Astrocyte of the cerebellum (primary cell): ENCODE measurements around the gene GRK5.

Experiments used
- DNase-seq: peaks from one replicate; pipeline ENCODE4 v3.0.0-alpha.2; 2011; ENCODE audit warnings: low read depth
- H3K4me3 ChIP-seq: 2 replicates; pipeline ENCODE4 v1.5.1; 2011; ENCODE audit warnings: mild to moderate bottlenecking, low read depth, low read length, moderate library complexity
- CTCF ChIP-seq: IDR thresholded peaks from 2 replicates; pipeline ENCODE4 v1.5.1; 2012; ENCODE audit warnings: low read length, low read depth, moderate library complexity, mild to moderate bottlenecking; ENCODE audit errors: missing control alignments
- in situ Hi-C: cut with HindIII; loops from 2 replicates; pipeline ENCODE4 v1.10.0; 2017; ENCODE audit warnings: low sequenced_read_pairs

GRK5 gene

DNA sequence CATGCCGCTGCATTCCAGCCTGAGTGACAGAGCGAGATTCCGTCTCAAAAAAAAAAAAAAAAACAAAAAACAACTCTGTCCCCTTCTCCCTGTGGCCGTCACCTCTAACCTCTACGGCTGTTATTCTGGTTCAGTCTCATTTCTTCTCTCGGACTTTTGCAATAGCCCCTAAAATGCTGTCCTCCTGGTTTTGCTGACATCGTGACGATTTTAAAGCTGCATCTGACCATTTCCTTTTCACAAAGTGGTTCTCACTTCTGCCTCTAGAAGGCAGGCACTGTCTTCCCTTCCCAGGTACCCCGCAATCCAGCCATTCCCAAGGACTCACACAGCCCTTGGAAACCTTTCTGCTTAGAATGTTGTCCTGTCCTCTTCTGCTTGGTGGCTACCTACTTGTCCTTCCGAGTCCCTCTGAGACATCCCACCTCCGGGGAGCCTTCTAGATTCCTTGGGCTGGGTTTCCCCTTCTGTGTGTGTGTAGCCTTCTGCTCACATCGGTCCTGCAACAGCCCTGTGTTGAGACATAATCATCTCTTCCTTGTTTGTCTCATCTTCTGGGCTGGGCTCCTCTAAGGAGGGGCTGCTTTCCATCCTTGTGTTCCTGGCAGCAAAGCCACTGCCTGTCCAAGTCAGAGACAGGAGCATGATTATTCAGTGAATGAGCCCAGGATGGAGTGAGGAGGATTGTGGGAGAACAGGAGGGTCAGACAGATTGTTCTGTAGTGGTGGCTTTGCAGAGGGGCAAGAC lies 83.1 kb downstream of the GRK5 start:
- peak; percentile 27 for TF ChIP-seq CTCF
- in situ Hi-C loops, result no loop called here
- DNase-seq, result no peak
- H3K4me3 ChIP-seq, result no peak overlapping the region

DNA sequence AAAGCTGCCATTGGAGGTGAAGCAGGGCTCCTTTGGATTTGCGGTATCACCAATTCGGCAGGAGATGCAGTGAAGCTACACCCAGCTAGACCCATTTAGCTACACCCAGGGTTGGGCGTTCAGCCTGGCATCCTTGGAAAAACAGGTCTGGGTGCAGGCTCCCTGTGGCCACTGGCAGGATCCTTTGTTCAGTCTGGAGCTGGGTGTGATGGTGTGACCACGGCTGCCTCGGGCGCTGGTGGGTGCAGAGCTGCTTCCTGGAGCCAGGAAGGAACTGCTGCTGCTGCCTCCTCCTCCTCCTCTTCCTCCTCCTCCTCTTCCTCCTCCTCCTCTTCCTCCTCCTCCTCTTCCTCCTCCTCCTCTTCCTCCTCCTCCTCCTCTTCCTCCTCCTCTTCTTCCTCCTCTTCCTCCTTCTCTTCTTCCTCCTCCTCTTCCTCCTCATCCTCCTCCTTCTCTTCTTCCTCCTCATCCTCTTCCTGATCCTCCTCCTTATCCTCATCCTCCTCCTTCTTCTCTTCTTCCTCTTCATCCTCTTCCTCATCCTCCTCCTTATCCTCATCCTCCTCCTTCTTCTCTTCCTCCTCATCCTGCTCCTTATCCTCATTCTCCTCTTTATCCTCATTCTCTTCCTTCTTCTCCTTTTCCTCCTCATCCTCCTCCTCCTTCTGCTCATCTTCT lies 84.0 kb downstream of the GRK5 start:
- no peak for DNase-seq
- no peak overlapping the region for H3K4me3 ChIP-seq
- TF ChIP-seq CTCF, result no peak
- in situ Hi-C loops, result no loop called here

GRCh38 chr10:119292968-119293760 lies 85.8 kb downstream of the GRK5 start:
- TF ChIP-seq CTCF, result no peak
- in situ Hi-C loops, result no loop called here
- H3K4me3 ChIP-seq, result no peak overlapping the region
- no peak for DNase-seq

DNA sequence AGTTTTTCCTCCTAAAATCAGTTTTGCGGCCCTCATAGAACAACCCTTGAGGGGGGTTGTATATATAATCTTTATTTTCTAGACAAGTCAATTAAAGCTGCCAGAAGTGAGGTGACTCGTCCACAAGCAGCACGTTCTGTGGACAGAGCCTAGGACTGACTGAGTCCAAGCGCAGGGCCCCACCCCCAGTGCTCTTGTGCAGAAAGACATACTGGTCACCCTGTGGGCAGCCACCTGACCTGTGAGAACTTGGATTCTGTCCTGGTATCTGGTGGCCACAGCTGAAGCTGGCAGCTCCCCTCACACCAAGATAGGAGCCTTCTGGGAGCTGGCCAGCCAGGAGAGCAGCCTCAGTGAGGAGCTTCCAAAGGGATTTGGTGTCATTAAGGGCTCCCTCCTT lies 89.3 kb downstream of the GRK5 start:
- no peak for DNase-seq
- H3K4me3 ChIP-seq, result no peak overlapping the region
- no peak for TF ChIP-seq CTCF
- in situ Hi-C loops, result no loop called here

GRCh38 chr10:119297207-119297968 lies 90.0 kb downstream of the GRK5 start:
- in situ Hi-C loops, result no loop called here
- no peak for DNase-seq
- no peak for TF ChIP-seq CTCF
- no peak overlapping the region for H3K4me3 ChIP-seq

DNA sequence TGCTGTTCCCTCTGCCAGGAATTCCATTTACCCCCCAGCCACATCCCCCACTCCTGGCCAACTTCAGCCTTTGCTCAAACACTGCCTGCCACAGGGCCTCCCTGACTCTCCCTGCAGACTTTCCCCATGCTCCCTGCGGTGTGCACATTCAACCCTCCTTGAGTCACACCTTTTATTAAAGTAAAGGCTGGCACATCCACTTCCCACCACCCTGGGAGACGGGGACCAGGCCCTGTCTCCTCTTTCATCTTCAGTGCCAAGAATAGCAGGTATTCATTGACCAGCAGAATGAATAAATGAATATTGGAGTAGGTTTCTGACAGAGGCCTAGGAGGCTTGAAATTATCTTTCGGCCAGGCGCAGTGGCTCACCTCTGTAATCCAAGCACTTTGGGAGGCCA lies 91.4 kb downstream of the GRK5 start:
- no peak for TF ChIP-seq CTCF
- in situ Hi-C loops, result no loop called here
- no peak overlapping the region for H3K4me3 ChIP-seq
- DNase-seq, result no peak
